Activated T-cell treated with anti-CD3 and anti-CD28 coated beads, Interleukin-2, amount 50 U/mL, for 48 hours (primary cell): ENCODE results near the gene PACSIN3.

Source experiments
- DNase-seq, 2 experiments: peaks; one replicate each; pipeline ENCODE4 v3.0.0-alpha.2; 2020

The PACSIN3 gene

GRCh38 chr11:47175746-47176327, 10.4 kb downstream of the PACSIN3 start:
- no peak for DNase-seq

GRCh38 chr11:47172740-47173336, 13.4 kb downstream of the PACSIN3 start:
- DNase-seq, result no peak

- DNase-seq, result no peak
Measured at GRCh38 chr11:47171856-47172255, 14.4 kb downstream of the PACSIN3 start.

GRCh38 chr11:47171061-47171838, 15.0 kb downstream of the PACSIN3 start:
- no peak for DNase-seq

GRCh38 chr11:47166368-47166767, 19.9 kb downstream of the PACSIN3 start:
- no peak for DNase-seq

GRCh38 chr11:47165253-47165840, 20.9 kb downstream of the PACSIN3 start:
- DNase-seq, result no peak

GRCh38 chr11:47164321-47164720, 21.9 kb downstream of the PACSIN3 start:
- DNase-seq, result no peak

- no peak for DNase-seq
Measured at GRCh38 chr11:47163898-47164297, 22.3 kb downstream of the PACSIN3 start.

GRCh38 chr11:47163193-47163592, 23.0 kb downstream of the PACSIN3 start:
- DNase-seq, result no peak

- no peak for DNase-seq
Measured at GRCh38 chr11:47162426-47162825, 23.8 kb downstream of the PACSIN3 start.

GRCh38 chr11:47161890-47162289, 24.3 kb downstream of the PACSIN3 start:
- no peak for DNase-seq

- peak; percentile 72 to 77 for DNase-seq
Measured at GRCh38 chr11:47161134-47161854, 24.9 kb downstream of the PACSIN3 start.

- DNase-seq, result no peak
Measured at GRCh38 chr11:47160753-47161133, 25.5 kb downstream of the PACSIN3 start.

- no peak for DNase-seq
Measured at GRCh38 chr11:47158242-47158641, 28.0 kb downstream of the PACSIN3 start.

- no peak for DNase-seq
Measured at GRCh38 chr11:47157805-47158204, 28.4 kb downstream of the PACSIN3 start.

GRCh38 chr11:47156951-47157350, 29.3 kb downstream of the PACSIN3 start:
- DNase-seq, result no peak

- DNase-seq, result no peak
Measured at GRCh38 chr11:47156333-47156732, 29.9 kb downstream of the PACSIN3 start.

- DNase-seq, result no peak
Measured at GRCh38 chr11:47155879-47156278, 30.4 kb downstream of the PACSIN3 start.

GRCh38 chr11:47154616-47155570, 31.3 kb downstream of the PACSIN3 start:
- peak in 1 of 2 experiments; percentile 42 for DNase-seq

- peak; percentile 77 to 79 for DNase-seq
Measured at GRCh38 chr11:47152953-47153950, 33.0 kb downstream of the PACSIN3 start.
